ENCODE results near the gene TSHZ3. TPM values are rescaled to one million over a fixed set of nuclear protein-coding genes. Genes with fewer than 3 reads are reported as not detected.

Gene TSHZ3
- total and polyA plus RNA-seq, 4 donors: 1.9 to 12.9 (median 7.0) TPM

DNA sequence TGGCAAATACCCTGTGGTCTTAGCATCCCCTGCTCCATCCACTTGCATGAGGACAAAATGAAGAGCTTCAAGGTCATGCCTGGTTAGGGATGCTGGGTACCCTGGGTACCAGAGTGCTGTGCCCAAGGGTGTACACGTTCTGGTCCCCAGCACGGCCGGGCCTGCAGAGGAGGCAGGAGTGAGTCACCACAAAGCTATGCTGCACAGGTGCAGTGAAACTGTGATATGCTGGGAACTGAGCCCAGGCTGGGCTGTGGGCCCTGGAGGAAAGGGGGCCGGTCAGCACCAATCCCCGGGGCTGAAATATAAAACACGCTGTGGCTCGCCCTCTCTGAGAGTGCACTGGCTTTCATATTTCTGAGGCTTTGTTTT, 95.1 kb downstream of the TSHZ3 start:
- ATAC-seq (ENCODE audit: insufficient read depth, low FRiP score): no peak
- Histone ChIP-seq H3K9me3 (ENCODE audit: control insufficient read depth in 4 of 4, insufficient read depth in 3 of 4, low read length in 3 of 4) (peaks cover 0 to 3% (median 0%) of the 10 kb centered on the region in 4 donors), H3K9ac (ENCODE audit: insufficient read depth in 1 of 2, low read length in 2 of 2) (no peak overlapping the region), H3K4me1 (ENCODE audit: control insufficient read depth in 5 of 5, insufficient read depth in 5 of 5, low read length in 5 of 5) (no peaks in the 10 kb centered on the region), H3K4me3 (no peak overlapping the region), H3K27me3 (ENCODE audit: control insufficient read depth in 3 of 3, insufficient read depth in 3 of 3, low read length in 2 of 3) (peaks cover 0 to 7% (median 0%) of the 10 kb centered on the region in 3 donors), H3K36me3 (ENCODE audit: control insufficient read depth in 4 of 4, insufficient read depth in 4 of 4, low read length in 4 of 4) (no peaks in the 10 kb centered on the region), H3K27ac (ENCODE audit: low read depth in 1 of 2, low read length in 1 of 2) (no peak overlapping the region)
- TF ChIP-seq, protein P1, sequence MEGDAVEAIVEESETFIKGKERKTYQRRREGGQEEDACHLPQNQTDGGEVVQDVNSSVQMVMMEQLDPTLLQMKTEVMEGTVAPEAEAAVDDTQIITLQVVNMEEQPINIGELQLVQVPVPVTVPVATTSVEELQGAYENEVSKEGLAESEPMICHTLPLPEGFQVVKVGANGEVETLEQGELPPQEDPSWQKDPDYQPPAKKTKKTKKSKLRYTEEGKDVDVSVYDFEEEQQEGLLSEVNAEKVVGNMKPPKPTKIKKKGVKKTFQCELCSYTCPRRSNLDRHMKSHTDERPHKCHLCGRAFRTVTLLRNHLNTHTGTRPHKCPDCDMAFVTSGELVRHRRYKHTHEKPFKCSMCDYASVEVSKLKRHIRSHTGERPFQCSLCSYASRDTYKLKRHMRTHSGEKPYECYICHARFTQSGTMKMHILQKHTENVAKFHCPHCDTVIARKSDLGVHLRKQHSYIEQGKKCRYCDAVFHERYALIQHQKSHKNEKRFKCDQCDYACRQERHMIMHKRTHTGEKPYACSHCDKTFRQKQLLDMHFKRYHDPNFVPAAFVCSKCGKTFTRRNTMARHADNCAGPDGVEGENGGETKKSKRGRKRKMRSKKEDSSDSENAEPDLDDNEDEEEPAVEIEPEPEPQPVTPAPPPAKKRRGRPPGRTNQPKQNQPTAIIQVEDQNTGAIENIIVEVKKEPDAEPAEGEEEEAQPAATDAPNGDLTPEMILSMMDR (IDR thresholded peaks at IDR 0.05; ENCODE audit: control extremely low read depth, extremely low read depth): no peak
- no peak for DNase-seq
- WGBS, 2 donors: 52 to 78% methylated on average over 7 of the region's 7 CpGs

DNA sequence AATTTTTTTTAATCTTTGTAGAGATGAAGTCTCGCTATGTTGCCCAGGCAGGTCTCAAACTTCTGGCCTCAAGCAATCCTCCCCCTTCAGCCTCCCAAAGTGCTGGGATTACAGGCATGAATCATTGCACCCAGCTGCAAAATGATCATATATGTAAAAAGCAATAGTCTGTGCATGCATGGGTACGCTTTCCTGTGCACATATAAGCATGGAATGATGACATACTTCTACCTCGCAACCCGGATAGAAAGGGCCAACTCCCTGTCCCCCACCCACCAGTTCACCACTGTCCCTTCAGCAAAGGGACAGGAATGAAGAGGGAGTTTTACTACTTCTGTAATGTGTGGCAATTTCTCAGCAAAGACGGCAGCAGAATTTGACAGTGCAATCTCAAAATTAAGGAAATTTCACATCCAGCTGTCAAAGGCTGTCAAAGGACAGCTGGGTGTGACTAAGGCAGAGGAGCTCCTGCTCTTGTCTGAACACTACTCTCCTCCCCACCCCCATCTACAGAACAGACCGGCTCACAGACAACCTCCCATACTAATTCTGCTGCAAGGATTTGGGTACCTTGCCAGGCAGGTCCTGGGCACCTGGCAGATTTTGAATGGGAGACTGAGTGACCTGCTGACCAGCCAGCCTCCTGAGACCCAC, 95.6 kb downstream of the TSHZ3 start:
- Histone ChIP-seq H3K4me3 (no peak overlapping the region), H3K4me1 (ENCODE audit: control insufficient read depth in 5 of 5, insufficient read depth in 5 of 5, low read length in 5 of 5) (no peaks in the 10 kb centered on the region), H3K27me3 (ENCODE audit: control insufficient read depth in 3 of 3, insufficient read depth in 3 of 3, low read length in 2 of 3) (peaks cover 0 to 8% (median 0%) of the 10 kb centered on the region in 3 donors), H3K27ac (ENCODE audit: low read depth in 1 of 2, low read length in 1 of 2) (no peak overlapping the region), H3K36me3 (ENCODE audit: control insufficient read depth in 4 of 4, insufficient read depth in 4 of 4, low read length in 4 of 4) (no peaks in the 10 kb centered on the region), H3K9me3 (ENCODE audit: control insufficient read depth in 4 of 4, insufficient read depth in 3 of 4, low read length in 3 of 4) (peaks cover 0 to 3% (median 0%) of the 10 kb centered on the region in 4 donors), H3K9ac (ENCODE audit: insufficient read depth in 1 of 2, low read length in 2 of 2) (no peak overlapping the region)
- TF ChIP-seq, protein P1 (IDR thresholded peaks at IDR 0.05; ENCODE audit: control extremely low read depth, extremely low read depth): no peak
- DNase-seq (no peak), ATAC-seq (ENCODE audit: insufficient read depth, low FRiP score) (no peak)
- WGBS, 2 donors: 76 to 83% methylated on average over 6 of the region's 6 CpGs

DNA sequence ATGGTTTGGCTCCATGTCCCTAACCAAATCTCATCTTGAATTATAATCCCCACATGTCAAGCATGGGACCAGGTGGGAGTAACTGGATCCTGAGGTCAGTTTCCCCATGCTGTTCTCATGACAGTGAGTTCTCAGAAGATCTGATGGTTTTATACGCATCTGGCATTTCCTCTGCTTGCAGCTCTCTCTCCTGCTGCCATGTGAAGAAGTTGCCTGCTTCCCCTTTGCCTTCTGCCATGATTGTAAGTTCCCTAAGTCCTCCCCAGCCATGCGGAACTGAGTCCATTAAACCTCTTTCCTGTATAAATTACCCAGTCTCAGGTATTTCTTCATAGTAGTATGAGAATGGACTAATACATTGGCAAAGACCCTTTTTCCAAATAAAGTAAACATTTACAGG, 96.8 kb downstream of the TSHZ3 start:
- Histone ChIP-seq H3K27me3 (ENCODE audit: control insufficient read depth in 3 of 3, insufficient read depth in 3 of 3, low read length in 2 of 3) (peaks cover 0 to 8% (median 0%) of the 10 kb centered on the region in 3 donors), H3K36me3 (ENCODE audit: control insufficient read depth in 4 of 4, insufficient read depth in 4 of 4, low read length in 4 of 4) (no peaks in the 10 kb centered on the region), H3K4me3 (no peak overlapping the region), H3K4me1 (ENCODE audit: control insufficient read depth in 5 of 5, insufficient read depth in 5 of 5, low read length in 5 of 5) (no peaks in the 10 kb centered on the region), H3K27ac (ENCODE audit: low read depth in 1 of 2, low read length in 1 of 2) (no peak overlapping the region), H3K9me3 (ENCODE audit: control insufficient read depth in 4 of 4, insufficient read depth in 3 of 4, low read length in 3 of 4) (peaks cover 0 to 3% (median 0%) of the 10 kb centered on the region in 4 donors), H3K9ac (ENCODE audit: insufficient read depth in 1 of 2, low read length in 2 of 2) (no peak overlapping the region)
- WGBS, 2 donors: 35 to 72% methylated on average over 2 of the region's 2 CpGs
- TF ChIP-seq, protein P1 (IDR thresholded peaks at IDR 0.05; ENCODE audit: control extremely low read depth, extremely low read depth): no peak
- DNase-seq: no peak
- ATAC-seq (ENCODE audit: insufficient read depth, low FRiP score): no peak

DNA sequence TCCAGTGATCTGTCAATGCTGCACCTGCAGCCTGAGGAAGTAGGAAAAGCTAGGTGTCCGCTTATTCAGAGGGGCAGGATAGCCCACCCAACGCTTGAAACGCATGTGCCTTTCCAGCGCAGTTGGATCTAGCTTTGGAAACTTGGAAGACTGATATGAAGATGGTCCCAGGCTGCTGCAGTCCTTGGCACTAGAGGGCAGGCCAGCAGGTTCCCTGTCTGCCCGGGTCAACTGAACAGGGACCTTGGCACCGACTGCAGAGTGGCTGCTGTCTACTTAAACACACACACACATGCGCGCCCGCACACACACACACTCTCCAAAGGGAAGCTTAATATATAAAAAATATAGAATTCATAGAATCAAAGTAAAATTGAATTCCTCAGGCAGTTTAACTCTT, 100.0 kb downstream of the TSHZ3 start:
- Histone ChIP-seq H3K9ac (ENCODE audit: insufficient read depth in 1 of 2, low read length in 2 of 2) (no peak overlapping the region), H3K27ac (ENCODE audit: low read depth in 1 of 2, low read length in 1 of 2) (no peak overlapping the region), H3K36me3 (ENCODE audit: control insufficient read depth in 4 of 4, insufficient read depth in 4 of 4, low read length in 4 of 4) (no peaks in the 10 kb centered on the region), H3K4me3 (no peak overlapping the region), H3K9me3 (ENCODE audit: control insufficient read depth in 4 of 4, insufficient read depth in 3 of 4, low read length in 3 of 4) (no peaks in the 10 kb centered on the region), H3K27me3 (ENCODE audit: control insufficient read depth in 3 of 3, insufficient read depth in 3 of 3, low read length in 2 of 3) (peaks cover 0 to 2% (median 0%) of the 10 kb centered on the region in 3 donors), H3K4me1 (ENCODE audit: control insufficient read depth in 5 of 5, insufficient read depth in 5 of 5, low read length in 5 of 5) (no peaks in the 10 kb centered on the region)
- TF ChIP-seq, protein P1 (IDR thresholded peaks at IDR 0.05; ENCODE audit: control extremely low read depth, extremely low read depth): no peak
- WGBS, 2 donors: 84 to 85% methylated on average over 9 of the region's 9 CpGs
- no peak for DNase-seq
- no peak for ATAC-seq (ENCODE audit: insufficient read depth, low FRiP score)

All from lung (tissue), 12 donors.